IMR-90 (cell line): ENCODE data around the gene RSL1D1. TPM values are rescaled to one million over a fixed set of nuclear protein-coding genes. Genes with fewer than 3 reads are reported as not detected.

Source experiments
- ATAC-seq: fragments of 200-7000 bp; cut with Tn5 transposase; 2 replicates; pipeline ENCODE4 v1.9.1; 2020; ENCODE audit warnings: low read depth, mild to moderate bottlenecking, moderate library complexity
- BruUV-seq: library from RNA; stranded (reverse); fragments of 400-500 nt; replicated peaks from 2 replicates; lab custom pipeline; 2021; lab: Mats Ljungman, UMichigan
- CTCF ChIA-PET: fragments of 300-600 bp; formaldehyde crosslinking; extraction: SDS; loops from one replicate; lab custom pipeline; 2021; ENCODE audit warnings: antibody characterized with exemption; lab: Yijun Ruan, JAX
- POLR2A ChIA-PET: fragments of 300-600 bp; sonication (Branson Sonifier 250); formaldehyde crosslinking; loops from one replicate; lab custom pipeline; 2022; ENCODE audit warnings: antibody characterized with exemption; ENCODE audit not compliant: unreplicated experiment; lab: Charles Lee
- DNase-seq: peaks from one replicate; pipeline ENCODE4 v3.0.0; 2013
- H2AFZ ChIP-seq: replicated peaks from 2 replicates; pipeline ENCODE3; 2013; ENCODE audit warnings: low read length, mild to moderate bottlenecking; ENCODE audit not compliant: poor library complexity
- H2AK5ac ChIP-seq: 2 replicates; pipeline ENCODE4 v1.6.1; 2013; ENCODE audit warnings: low read depth, low read length, inconsistent platforms
- H2AK9ac ChIP-seq: replicated peaks from 2 replicates; pipeline ENCODE3; 2013; ENCODE audit warnings: mild to moderate bottlenecking, low read depth, low read length, moderate library complexity; ENCODE audit not compliant: poor library complexity
- H2BK120ac ChIP-seq: 2 replicates; pipeline ENCODE4 v1.6.1; 2013; ENCODE audit warnings: low read depth, low read length, inconsistent platforms
- H2BK15ac ChIP-seq: 3 replicates; pipeline ENCODE4 v1.6.1; 2013; ENCODE audit warnings: low read depth, low read length, inconsistent platforms
- H2BK20ac ChIP-seq: 2 replicates; pipeline ENCODE4 v1.6.1; 2013; ENCODE audit warnings: low read depth, mild to moderate bottlenecking, inconsistent platforms, low read length, moderate library complexity
- H2BK5ac ChIP-seq: 2 replicates; pipeline ENCODE4 v1.6.1; 2013; ENCODE audit warnings: mild to moderate bottlenecking, low read depth, low read length, inconsistent platforms; ENCODE audit not compliant: poor library complexity, severe bottlenecking
- H3K14ac ChIP-seq: replicated peaks from 2 replicates; pipeline ENCODE4 v1.6.1; 2013; ENCODE audit warnings: low read depth, low read length, inconsistent platforms
- H3K18ac ChIP-seq: 2 replicates; pipeline ENCODE4 v1.6.1; 2013; ENCODE audit warnings: low read depth, low read length, control low read depth
- H3K23ac ChIP-seq: 2 replicates; pipeline ENCODE4 v1.6.1; 2013; ENCODE audit warnings: low read depth, low read length, inconsistent platforms
- H3K27ac ChIP-seq: 2 replicates; pipeline ENCODE4 v1.5.1; 2013; ENCODE audit warnings: mild to moderate bottlenecking, control low read depth, low read length; ENCODE audit not compliant: insufficient read depth
- H3K27me3 ChIP-seq: 2 replicates; pipeline ENCODE4 v1.6.1; 2013; ENCODE audit warnings: low read length; ENCODE audit not compliant: control insufficient read depth, insufficient read depth
- H3K36me3 ChIP-seq: 2 replicates; pipeline ENCODE4 v1.6.1; 2013; ENCODE audit warnings: low read length, mixed read lengths; ENCODE audit not compliant: control insufficient read depth, insufficient read depth
- H3K4ac ChIP-seq: 2 replicates; pipeline ENCODE4 v1.6.1; 2013; ENCODE audit warnings: low read depth, low read length, inconsistent platforms
- H3K4me1 ChIP-seq: 2 replicates; pipeline ENCODE4 v1.6.1; 2013; ENCODE audit warnings: low read length, mixed read lengths; ENCODE audit not compliant: control insufficient read depth, insufficient read depth
- H3K4me2 ChIP-seq: 2 replicates; pipeline ENCODE4 v1.6.1; 2013; ENCODE audit warnings: low read depth, mild to moderate bottlenecking, control low read depth, low read length, moderate library complexity
- H3K4me3 ChIP-seq: 2 replicates; pipeline ENCODE4 v1.5.1; 2013; ENCODE audit warnings: low read depth, mild to moderate bottlenecking, control low read depth, low read length, moderate library complexity; ENCODE audit not compliant: insufficient read depth
- H3K56ac ChIP-seq: 2 replicates; pipeline ENCODE4 v1.6.1; 2013; ENCODE audit warnings: low read length, inconsistent platforms; ENCODE audit not compliant: insufficient read depth; ENCODE audit errors: extremely low read depth
- H3K79me1 ChIP-seq, 2 experiments: 2 replicates each; pipeline ENCODE4 v1.6.1; 2013; ENCODE audit warnings: low read length in 2 of 2, inconsistent platforms in 1 of 2, low read depth in 1 of 2
- H3K9ac ChIP-seq: 2 replicates; pipeline ENCODE4 v1.6.1; 2013; ENCODE audit warnings: low read depth, low read length, control low read depth
- H3K9me1 ChIP-seq: 2 replicates; pipeline ENCODE4 v1.6.1; 2013; ENCODE audit warnings: low read length, inconsistent platforms; ENCODE audit not compliant: insufficient read depth
- H3K9me3 ChIP-seq: 2 replicates; pipeline ENCODE4 v1.6.1; 2013; ENCODE audit warnings: low read length; ENCODE audit not compliant: control insufficient read depth, insufficient read depth
- H4K20me1 ChIP-seq: 2 replicates; pipeline ENCODE4 v1.6.1; 2013; ENCODE audit warnings: low read length, inconsistent platforms; ENCODE audit not compliant: insufficient read depth
- H4K5ac ChIP-seq: 2 replicates; pipeline ENCODE4 v1.6.1; 2013; ENCODE audit warnings: mild to moderate bottlenecking, low read depth, low read length, control low read depth
- H4K8ac ChIP-seq, 2 experiments: 2 replicates each; pipeline ENCODE4 v1.6.1; 2013; ENCODE audit warnings: low read depth in 2 of 2, low read length in 2 of 2, control low read depth in 1 of 2, inconsistent platforms in 1 of 2
- H4K91ac ChIP-seq: 2 replicates; pipeline ENCODE4 v1.6.1; 2013; ENCODE audit warnings: low read depth, low read length, inconsistent platforms; ENCODE audit not compliant: insufficient read depth
- CEBPB ChIP-seq: IDR thresholded peaks from 2 replicates; pipeline ENCODE4 v1.6.1; 2012; ENCODE audit warnings: low read depth, low read length, improper control_type of control experiment
- POLR2A ChIP-seq: IDR thresholded peaks from 2 replicates; pipeline ENCODE4 v1.6.1; 2012; ENCODE audit warnings: mild to moderate bottlenecking, low read depth, low read length
- RCOR1 ChIP-seq: IDR thresholded peaks from 2 replicates; pipeline ENCODE4 v1.6.1; 2012; ENCODE audit warnings: mild to moderate bottlenecking, low read length, improper control_type of control experiment; ENCODE audit not compliant: insufficient replicate concordance
- SMC3 ChIP-seq: fragments of 150-350 bp; IDR thresholded peaks from 2 replicates; pipeline ENCODE4 v1.6.1; 2016; ENCODE audit warnings: low read depth, mild to moderate bottlenecking, antibody characterized with exemption, low read length, moderate library complexity
- WGBS, 2 experiments: methylation state at CpG; one replicate each; pipeline versions ENCODE4 v1.1.5 to v1.1.7; 2013; ENCODE audit warnings: missing lambda C conversion rate in 2 of 2; ENCODE audit not compliant: insufficient read length in 1 of 2; ENCODE audit errors: extremely low coverage in 2 of 2; 5-methylcytosine and 5-hydroxymethylcytosine counted together
- dilution Hi-C: fragments of 300-500 bp; cut with HindIII; formaldehyde crosslinking; loops from one replicate; pipeline ENCODE4 v1.14.3; 2018; ENCODE audit warnings: low sequenced_read_pairs; ENCODE audit not compliant: unreplicated experiment
- in situ Hi-C: fragments of 300-500 bp; cut with MboI; formaldehyde crosslinking; loops from 3 replicates; pipeline ENCODE4 v1.14.3; 2019; ENCODE audit warnings: low sequenced_read_pairs, inconsistent platforms, mixed read lengths
- intact Hi-C: fragments of 100-400 bp; cut with micrococcal nuclease; formaldehyde crosslinking; loops from 2 replicates; pipeline ENCODE4 v1.10.0; 2022
- polyA plus RNA-seq, 3 experiments: library from polyadenylated mRNA; depleted of rRNA; stranded (reverse); fragments of >200 nt; gene quantifications; 2 replicates each; pipeline ENCODE4 v1.2.3, GENCODE V29; 2012; ENCODE audit warnings: low replicate concordance in 1 of 3
- total RNA-seq: library from RNA; depleted of rRNA; stranded (reverse); fragments of >200 nt; gene quantifications from 2 replicates; pipeline ENCODE4 v1.2.3, GENCODE V29; 2012

Gene RSL1D1
- total and polyA plus RNA-seq, 2 of the 4 experiments (the other 2 are of a cell fraction) = 63.8 to 77.4 TPM

- Histone ChIP-seq H2BK15ac (no peak overlapping the region), H4K5ac (no peak overlapping the region), H3K27ac (no peak overlapping the region), H2AFZ (no peak overlapping the region), H3K4me1 (no peaks in the 10 kb centered on the region), H3K4me3 (no peak overlapping the region), H2AK9ac (no peak overlapping the region), H3K9ac (no peak overlapping the region), H3K23ac (no peak overlapping the region), H3K27me3 (no peaks in the 10 kb centered on the region), H3K18ac (no peak overlapping the region), H3K36me3 (peaks cover 30% of the 10 kb centered on the region), H3K9me1 (no peaks in the 10 kb centered on the region), H3K4me2 (no peak overlapping the region), H4K8ac (no peak overlapping the region), H3K14ac (no peak overlapping the region), H3K56ac (no peak overlapping the region), H3K79me1 (peaks cover 19 to 43% of the 10 kb centered on the region in 2 experiments), H2BK5ac (no peak overlapping the region), H2AK5ac (no peak overlapping the region), H2BK20ac (no peak overlapping the region), H2BK120ac (no peak overlapping the region), H3K9me3 (no peaks in the 10 kb centered on the region), H4K20me1 (peaks cover 5% of the 10 kb centered on the region; the same call in 1 of the 2 replicates), H4K91ac (no peak overlapping the region), H3K4ac (no peak overlapping the region)
- TF ChIP-seq SMC3 = no peak
- peak; percentile 95 for TF ChIP-seq CEBPB
- TF ChIP-seq POLR2A = no peak
- no peak for TF ChIP-seq RCOR1
- 83% methylated on average over 1 of the region's 5 CpGs; no CpG with 5 or more reads in 1 of the 2 experiments for whole genome bisulfite sequencing, 2 experiments
- POLR2A ChIA-PET = no interaction called here
- dilution Hi-C loops = no loop called here
- DNase-seq = peak; percentile 43
- CTCF ChIA-PET = no interaction called here
- intact Hi-C loops = no loop called here
- in situ Hi-C loops = no loop called here
- peak; percentile 11; the same call in 1 of the 2 replicates for ATAC-seq
- BruUV-seq = no TSS peak
These were observed 26.0 kb upstream of the RSL1D1 start for GRCh38 chr16:11877374-11877773.
